BLaER1 (cell line): ENCODE measurements around the gene MAPK8.

Source experiments
- H3K27ac ChIP-seq: shearing (Covaris generic); formaldehyde crosslinking; 2 replicates; pipeline ENCODE4 v1.8.1; 2022
- H3K27me3 ChIP-seq: shearing (Covaris generic); formaldehyde crosslinking; 2 replicates; pipeline ENCODE4 v1.8.1; 2022
- H3K36me3 ChIP-seq: shearing (Covaris generic); formaldehyde crosslinking; 2 replicates; pipeline ENCODE4 v1.8.1; 2022
- H3K4me1 ChIP-seq: shearing (Covaris generic); formaldehyde crosslinking; 2 replicates; pipeline ENCODE4 v1.8.1; 2022
- H3K4me2 ChIP-seq: shearing (Covaris generic); formaldehyde crosslinking; 2 replicates; pipeline ENCODE4 v1.8.1; 2022
- H3K4me3 ChIP-seq: shearing (Covaris generic); formaldehyde crosslinking; 2 replicates; pipeline ENCODE4 v1.8.1; 2022
- H3K9ac ChIP-seq: shearing (Covaris generic); formaldehyde crosslinking; 2 replicates; pipeline ENCODE4 v1.8.1; 2022
- H3K9me3 ChIP-seq: shearing (Covaris generic); formaldehyde crosslinking; 2 replicates; pipeline ENCODE4 v1.8.1; 2022
- H4K20me1 ChIP-seq: shearing (Covaris generic); formaldehyde crosslinking; 2 replicates; pipeline ENCODE4 v1.8.1; 2022
- Cebpa-rat ChIP-seq: shearing (Covaris generic); IDR thresholded peaks from 2 replicates; pipeline ENCODE4 v1.8.1; 2022

The MAPK8 gene

DNA sequence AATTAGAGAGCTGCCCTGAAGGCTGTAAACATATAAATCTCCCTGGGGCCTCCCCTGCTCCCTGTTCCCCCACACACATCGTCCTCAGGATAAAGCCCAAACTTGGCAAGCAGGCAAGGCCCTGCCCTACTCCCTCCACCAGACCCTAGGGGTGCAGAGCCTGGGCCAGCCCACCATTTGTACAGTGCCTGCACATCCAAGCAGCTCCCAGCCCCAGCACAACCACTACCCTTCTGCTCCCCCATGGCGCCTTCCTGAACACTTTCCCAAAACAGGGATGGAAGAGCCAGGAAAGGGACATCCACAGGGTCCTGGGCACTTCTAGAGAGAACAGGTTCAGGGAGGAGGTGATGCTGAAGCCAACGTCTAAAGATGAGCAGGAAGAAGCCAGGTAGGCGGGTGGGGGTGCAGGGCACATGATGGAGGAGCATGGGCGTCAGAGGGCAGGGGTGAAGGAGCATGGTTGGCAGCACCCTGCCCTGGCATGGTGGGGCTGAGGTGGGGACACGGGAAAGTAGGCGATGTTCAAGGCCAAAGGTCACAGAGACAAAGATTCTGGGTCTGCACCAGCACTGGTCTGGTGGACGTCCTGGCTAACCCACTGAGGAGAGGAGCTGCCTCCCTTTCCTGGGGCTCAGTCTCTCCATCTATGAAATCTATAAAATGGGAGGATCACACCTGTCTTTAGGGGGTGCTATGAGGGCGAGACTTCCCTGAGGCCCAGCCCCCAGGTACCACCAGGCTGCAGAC is 157.8 kb downstream of the MAPK8 start:
- no peaks in the 10 kb centered on the region for H3K9me3 ChIP-seq
- H3K4me2 ChIP-seq: no peak overlapping the region
- H3K9ac ChIP-seq: no peak overlapping the region
- no peak overlapping the region for H3K4me3 ChIP-seq
- no peaks in the 10 kb centered on the region for H3K36me3 ChIP-seq
- no peaks in the 10 kb centered on the region for H3K27me3 ChIP-seq
- TF ChIP-seq Cebpa-rat: no peak
- no peak overlapping the region for H3K27ac ChIP-seq
- peaks cover 19% of the 10 kb centered on the region for H3K4me1 ChIP-seq
- H4K20me1 ChIP-seq: no peaks in the 10 kb centered on the region

DNA sequence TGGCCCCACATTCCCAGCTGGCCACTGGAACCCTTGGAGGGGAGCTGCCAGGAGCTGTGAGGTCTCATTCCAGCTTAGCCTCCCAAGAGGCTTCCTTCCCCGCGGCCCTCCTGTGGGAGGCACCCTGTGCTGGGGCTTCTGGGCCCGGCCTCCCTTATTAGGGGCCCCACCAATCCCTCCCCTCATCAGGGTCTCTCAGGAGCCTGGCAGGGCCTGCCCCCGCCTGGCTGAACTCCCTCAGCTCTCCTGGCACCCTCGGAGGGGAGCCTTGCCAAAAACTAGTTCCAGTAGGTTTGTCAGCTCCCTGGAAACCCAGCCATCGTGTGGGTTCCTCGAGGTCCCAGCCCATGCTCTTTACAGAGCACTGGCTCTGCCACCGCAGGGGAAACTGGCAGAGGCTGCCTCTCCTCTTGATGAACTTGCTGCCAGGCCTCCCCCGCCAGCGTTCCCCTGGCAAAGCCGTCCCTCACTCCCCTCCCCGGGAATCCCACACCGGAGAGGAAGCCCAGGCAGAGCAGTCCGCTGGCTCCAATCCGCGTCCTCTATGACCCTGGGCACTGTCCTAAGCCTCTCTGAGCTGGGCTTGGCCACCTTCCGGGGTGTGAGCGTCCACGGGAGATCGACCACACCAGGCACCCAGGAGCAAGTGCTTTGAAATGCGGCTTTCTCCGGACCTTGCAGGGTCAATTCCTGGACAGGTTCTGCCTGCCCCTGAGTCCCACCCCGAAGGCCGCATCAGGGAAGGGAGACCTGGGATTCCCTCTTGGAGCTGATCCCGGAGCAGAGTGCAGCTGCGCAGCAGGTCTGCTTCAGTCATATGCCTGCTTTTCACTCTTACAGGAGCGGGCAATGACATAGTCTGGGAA is 158.6 kb downstream of the MAPK8 start:
- no peaks in the 10 kb centered on the region for H3K36me3 ChIP-seq
- no peaks in the 10 kb centered on the region for H4K20me1 ChIP-seq
- no peak overlapping the region for H3K27ac ChIP-seq
- no peak overlapping the region for H3K9ac ChIP-seq
- no peak for TF ChIP-seq Cebpa-rat
- peaks cover 27% of the 10 kb centered on the region for H3K4me1 ChIP-seq
- H3K4me3 ChIP-seq: no peak overlapping the region
- no peak overlapping the region for H3K4me2 ChIP-seq
- H3K9me3 ChIP-seq: no peaks in the 10 kb centered on the region
- H3K27me3 ChIP-seq: no peaks in the 10 kb centered on the region

DNA sequence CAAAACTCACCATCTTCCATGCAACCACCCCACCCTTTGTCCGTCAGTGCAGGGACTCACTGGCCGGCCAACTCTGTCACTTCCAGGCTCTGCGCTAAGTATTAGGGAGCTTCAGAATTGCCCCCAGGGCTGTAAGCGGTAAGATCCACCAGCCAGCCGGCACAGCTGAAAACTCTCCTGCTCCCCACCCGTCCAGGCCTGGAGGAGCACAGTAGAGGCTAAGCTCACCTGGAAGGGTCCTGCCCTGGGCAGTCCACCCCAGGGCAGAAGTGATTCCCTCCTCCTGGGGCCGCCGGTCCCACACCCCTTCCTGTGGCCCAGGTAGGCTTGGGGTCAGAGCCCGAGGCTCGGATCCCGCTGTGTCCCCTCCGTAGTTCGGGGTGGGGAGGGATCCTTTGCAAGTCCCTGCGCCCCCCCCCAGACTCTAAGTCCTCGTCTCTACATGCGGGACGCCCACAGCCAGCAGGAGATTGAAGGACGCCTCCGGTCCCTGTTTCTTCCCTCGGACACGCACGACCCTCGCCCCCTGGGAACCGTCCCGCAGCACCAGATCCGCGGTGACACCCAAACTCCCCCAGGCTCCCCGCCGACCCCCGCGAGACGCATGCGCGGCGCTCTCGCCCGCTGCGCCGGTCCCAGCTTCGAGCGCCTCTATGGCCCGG is 159.5 kb downstream of the MAPK8 start:
- H3K27me3 ChIP-seq: no peaks in the 10 kb centered on the region
- H3K27ac ChIP-seq: no peak overlapping the region
- no peak overlapping the region for H3K9ac ChIP-seq
- TF ChIP-seq Cebpa-rat: no peak
- no peak overlapping the region for H3K4me3 ChIP-seq
- H3K36me3 ChIP-seq: no peaks in the 10 kb centered on the region
- H3K4me1 ChIP-seq: peaks cover 36% of the 10 kb centered on the region
- H3K4me2 ChIP-seq: no peak overlapping the region
- H3K9me3 ChIP-seq: no peaks in the 10 kb centered on the region
- H4K20me1 ChIP-seq: no peaks in the 10 kb centered on the region

DNA sequence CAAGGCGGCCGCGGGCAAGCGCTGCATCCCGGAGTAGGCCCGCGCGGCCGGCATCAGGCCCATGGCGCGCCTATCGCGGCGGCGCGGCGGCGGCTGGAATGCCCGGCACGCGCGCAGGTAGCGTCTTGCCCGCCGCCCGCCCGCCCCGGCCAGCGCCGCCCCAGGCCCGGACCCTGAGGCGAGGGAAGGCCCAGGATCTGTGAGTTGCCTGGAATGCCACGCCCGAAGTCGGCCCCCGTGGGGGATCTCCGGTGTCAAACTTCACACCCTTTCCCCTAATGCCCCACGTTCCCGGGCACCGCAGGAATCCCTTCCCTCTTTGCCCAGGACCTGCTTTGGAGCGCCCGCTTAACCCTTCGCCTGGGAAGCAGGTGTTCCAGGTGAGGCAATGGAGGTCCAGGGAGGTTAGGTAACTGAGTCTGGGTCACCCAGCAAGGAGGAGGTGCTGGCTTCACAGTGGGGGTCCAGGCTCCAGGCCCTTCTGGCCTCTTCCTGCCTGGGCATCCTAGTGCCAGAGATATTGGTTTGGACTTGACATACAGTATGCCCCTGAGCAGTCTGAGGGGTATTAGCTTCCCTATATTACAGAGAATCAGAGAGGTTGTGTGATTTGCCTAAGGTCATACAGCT is 160.2 kb downstream of the MAPK8 start:
- no peak overlapping the region for H3K9ac ChIP-seq
- H3K27me3 ChIP-seq: no peaks in the 10 kb centered on the region
- no peak overlapping the region for H3K4me3 ChIP-seq
- H3K36me3 ChIP-seq: no peaks in the 10 kb centered on the region
- no peak overlapping the region for H3K4me2 ChIP-seq
- no peaks in the 10 kb centered on the region for H4K20me1 ChIP-seq
- no peaks in the 10 kb centered on the region for H3K9me3 ChIP-seq
- peaks cover 39% of the 10 kb centered on the region for H3K4me1 ChIP-seq
- no peak for TF ChIP-seq Cebpa-rat
- no peak overlapping the region for H3K27ac ChIP-seq

DNA sequence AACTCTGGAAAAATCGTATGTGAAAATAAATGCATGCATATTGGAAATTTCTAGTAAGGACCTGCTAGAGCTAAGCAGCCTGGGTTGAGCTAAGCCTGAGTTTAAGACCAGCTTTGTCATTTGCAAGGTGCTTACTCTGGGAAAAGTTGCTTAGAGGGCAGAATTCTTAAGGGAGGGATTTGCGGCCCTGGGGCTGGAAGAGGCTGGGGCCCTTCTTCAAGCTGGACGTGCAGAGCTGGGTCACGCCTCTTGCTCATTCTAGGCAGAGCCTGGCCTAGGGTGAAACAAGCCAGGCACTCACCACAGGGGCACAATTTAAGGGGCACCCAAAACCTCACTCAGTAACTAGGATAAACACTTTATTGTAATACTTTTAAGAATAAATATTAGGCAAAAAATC is 161.2 kb downstream of the MAPK8 start:
- H3K4me1 ChIP-seq: peaks cover 34% of the 10 kb centered on the region
- no peaks in the 10 kb centered on the region for H3K36me3 ChIP-seq
- no peaks in the 10 kb centered on the region for H3K27me3 ChIP-seq
- no peaks in the 10 kb centered on the region for H4K20me1 ChIP-seq
- no peak for TF ChIP-seq Cebpa-rat
- H3K9me3 ChIP-seq: peaks cover 3% of the 10 kb centered on the region; the same call in 1 of the 2 replicates
- H3K4me2 ChIP-seq: no peak overlapping the region
- no peak overlapping the region for H3K27ac ChIP-seq
- no peak overlapping the region for H3K4me3 ChIP-seq
- no peak overlapping the region for H3K9ac ChIP-seq

DNA sequence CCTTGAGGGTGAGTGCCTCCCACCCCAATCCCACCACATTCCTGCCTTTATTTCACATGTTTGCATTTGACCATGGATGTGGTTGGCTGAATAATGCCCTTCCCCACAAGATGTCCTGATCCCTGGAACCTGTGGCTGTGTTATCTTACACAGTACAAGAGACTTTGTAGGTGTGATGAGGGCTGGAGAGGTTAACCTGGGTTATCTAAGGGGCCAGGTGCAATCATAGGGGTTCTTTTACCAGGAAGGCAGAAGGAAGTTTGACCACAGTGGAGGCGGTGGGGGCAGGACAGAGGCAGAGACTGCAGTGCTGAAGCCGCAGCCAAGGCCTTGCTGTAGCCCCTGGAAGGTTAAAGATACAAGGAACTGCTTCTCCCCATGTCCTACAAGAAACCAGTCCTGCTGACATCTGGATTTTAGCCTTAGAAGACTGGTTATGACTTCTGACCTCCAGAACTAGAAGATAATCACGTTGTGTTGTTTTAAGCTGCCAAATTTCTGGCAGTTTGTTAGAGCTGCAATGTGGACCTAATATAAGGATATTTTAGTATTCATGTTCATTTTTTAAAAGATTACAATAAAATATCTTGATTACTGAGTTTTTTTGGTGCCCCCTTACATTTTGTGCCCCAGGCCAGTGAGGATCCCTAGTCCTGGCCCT is 161.8 kb downstream of the MAPK8 start:
- no peak overlapping the region for H3K4me3 ChIP-seq
- H3K9me3 ChIP-seq: peaks cover 7% of the 10 kb centered on the region; the same call in 1 of the 2 replicates
- H3K4me2 ChIP-seq: no peak overlapping the region
- peak overlapping the region; percentile 51; the same call in 1 of the 2 replicates for H3K27ac ChIP-seq
- peaks cover 28% of the 10 kb centered on the region for H3K4me1 ChIP-seq
- no peaks in the 10 kb centered on the region for H4K20me1 ChIP-seq
- TF ChIP-seq Cebpa-rat: no peak
- H3K36me3 ChIP-seq: no peaks in the 10 kb centered on the region
- no peak overlapping the region for H3K9ac ChIP-seq
- no peaks in the 10 kb centered on the region for H3K27me3 ChIP-seq

DNA sequence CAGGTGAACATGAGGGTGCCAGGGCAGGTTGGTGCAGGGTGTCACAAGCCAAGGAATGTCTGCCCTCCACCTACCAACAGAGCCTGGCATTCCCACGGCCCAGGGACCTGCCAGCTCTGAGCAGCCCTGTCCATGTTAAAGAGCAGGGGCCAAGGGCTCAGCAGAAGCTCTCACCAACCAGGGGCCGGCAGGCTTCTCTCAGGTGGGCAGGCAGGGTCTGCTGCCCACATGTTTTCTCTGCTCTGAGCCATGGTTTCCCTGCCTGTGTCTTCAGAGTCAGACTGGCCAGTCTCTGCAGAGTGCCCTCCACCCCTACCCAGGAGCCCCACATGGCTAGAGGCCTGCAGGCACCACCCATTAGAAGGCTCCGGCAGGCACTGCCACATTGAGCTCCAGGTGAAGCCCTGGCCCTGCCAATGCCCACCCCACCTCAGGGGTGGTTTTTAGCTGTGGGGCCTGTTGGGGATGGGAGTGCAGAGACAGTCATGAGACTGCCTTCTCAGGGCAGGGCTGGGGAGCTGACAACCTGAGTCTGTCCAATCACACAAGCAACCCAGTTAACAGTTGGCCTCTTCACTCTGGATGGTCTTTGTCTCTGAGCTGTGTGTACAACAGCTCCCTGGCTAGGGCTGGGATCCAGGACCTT is 162.5 kb downstream of the MAPK8 start:
- Histone ChIP-seq H3K27ac (peak overlapping the region; percentile 65; the same call in 1 of the 2 replicates), H3K4me1 (peaks cover 27% of the 10 kb centered on the region), H3K9me3 (peaks cover 7% of the 10 kb centered on the region; the same call in 1 of the 2 replicates), H4K20me1 (no peaks in the 10 kb centered on the region), H3K27me3 (no peaks in the 10 kb centered on the region), H3K36me3 (no peaks in the 10 kb centered on the region), H3K9ac (0 out of 2 replicates have a peak overlapping the region, but pooled peaks have one; percentile 40), H3K4me2 (peak overlapping the region; percentile 70), H3K4me3 (no peak overlapping the region)
- no peak for TF ChIP-seq Cebpa-rat

DNA sequence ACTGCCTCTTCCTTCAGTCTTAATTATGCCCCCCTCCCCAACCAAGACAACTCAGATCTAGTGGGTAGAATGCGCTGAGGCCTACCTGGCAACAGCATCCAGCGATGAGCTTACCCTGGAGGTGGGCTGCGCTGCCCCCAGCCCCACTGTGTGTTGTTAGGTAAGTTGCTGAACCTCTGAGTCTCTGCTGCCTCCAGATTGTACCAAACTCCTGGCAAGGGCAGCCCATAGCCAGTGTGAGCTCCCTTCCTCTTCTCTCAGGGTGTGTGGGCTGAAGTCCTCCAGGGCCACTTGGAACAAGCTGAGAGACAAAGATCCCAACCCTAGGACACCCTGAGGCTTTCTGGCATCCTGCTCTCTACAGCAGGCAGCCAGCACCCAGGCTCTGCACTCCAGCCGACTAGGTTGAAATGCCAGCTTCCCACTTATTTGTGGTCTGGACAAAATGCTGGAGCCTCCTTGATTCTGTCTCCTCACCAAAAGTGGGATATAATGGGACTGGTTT is 163.1 kb downstream of the MAPK8 start:
- no peaks in the 10 kb centered on the region for H4K20me1 ChIP-seq
- no peaks in the 10 kb centered on the region for H3K36me3 ChIP-seq
- peak overlapping the region; percentile 70 for H3K4me2 ChIP-seq
- H3K4me3 ChIP-seq: no peak overlapping the region
- H3K9ac ChIP-seq: 0 out of 2 replicates have a peak overlapping the region, but pooled peaks have one; percentile 40
- peaks cover 7% of the 10 kb centered on the region; the same call in 1 of the 2 replicates for H3K9me3 ChIP-seq
- H3K27ac ChIP-seq: peak overlapping the region; percentile 65; the same call in 1 of the 2 replicates
- TF ChIP-seq Cebpa-rat: no peak
- no peaks in the 10 kb centered on the region for H3K27me3 ChIP-seq
- peaks cover 31% of the 10 kb centered on the region for H3K4me1 ChIP-seq
